ENCODE results near the gene LRRC4C. TPM values are rescaled to one million over a fixed set of nuclear protein-coding genes. Genes with fewer than 3 reads are reported as not detected.

The LRRC4C gene
- total RNA-seq, 1 experiment from 2014 or later = 0.13 TPM

DNA sequence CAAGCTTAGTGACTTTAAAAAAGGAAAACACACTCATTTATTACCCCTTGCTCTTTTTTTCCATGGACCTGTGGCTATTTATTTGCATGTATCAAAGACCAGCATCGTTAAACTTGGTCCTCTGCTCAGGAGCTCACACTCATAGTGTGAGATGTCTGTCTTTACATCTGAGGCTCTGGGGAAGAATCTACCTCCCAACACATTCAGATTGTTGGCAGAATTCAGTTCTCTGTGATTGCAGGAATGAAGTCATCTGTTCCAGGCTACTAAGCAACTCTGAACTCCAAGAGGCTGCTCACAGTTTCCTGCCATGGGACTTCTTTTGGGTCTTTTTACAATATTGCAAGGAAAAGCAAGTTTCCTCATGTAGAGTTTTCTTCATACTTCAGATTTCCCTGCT is 138.8 kb downstream of the LRRC4C start:
- no peak for TF ChIP-seq CTCF (conservative IDR thresholded peaks at IDR 0.05)

More for the DNA sequence above, 138.8 kb downstream of the LRRC4C start:
- H3K14ac ChIP-seq (ENCODE audit: insufficient read depth, low read length) = no peak overlapping the region
- no peak overlapping the region for H3K4me2 ChIP-seq (ENCODE audit: insufficient read depth, insufficient read length, low read length)
- H3K18ac ChIP-seq (ENCODE audit: insufficient read length, low read depth, low read length) = no peak overlapping the region
- H4K91ac ChIP-seq (ENCODE audit: insufficient read length, low read depth, low read length) = no peak overlapping the region
- no peak overlapping the region for H3K23ac ChIP-seq (ENCODE audit: insufficient read length, low read depth, low read length)
- no peak overlapping the region for H3K56ac ChIP-seq (ENCODE audit: insufficient read length, low read depth, low read length)
- no peaks in the 10 kb centered on the region for H3K4me1 ChIP-seq (ENCODE audit: insufficient read depth, low read length)
- H4K20me1 ChIP-seq (ENCODE audit: control insufficient read depth, insufficient read depth, insufficient read length) = no peaks in the 10 kb centered on the region
- no peak overlapping the region for H2BK20ac ChIP-seq (ENCODE audit: low read depth, low read length, poor library complexity, severe bottlenecking)
- no peak overlapping the region for H3K4ac ChIP-seq (ENCODE audit: low read depth, low read length)
- DNase-seq = no peak
- H3K27ac ChIP-seq (ENCODE audit: insufficient read length, low read depth, low read length) = no peak overlapping the region
- no peaks in the 10 kb centered on the region for H3K9me3 ChIP-seq (ENCODE audit: control insufficient read depth, low read depth, low read length)
- no peaks in the 10 kb centered on the region for H3K4me1 Mint-ChIP-seq
- H3K79me1 ChIP-seq (ENCODE audit: insufficient read depth, low read depth, low read length, poor library complexity, severe bottlenecking) = no peaks in the 10 kb centered on the region
- H3K79me2 ChIP-seq (ENCODE audit: insufficient read depth, low read length) = no peaks in the 10 kb centered on the region
- no peak overlapping the region for H2BK5ac ChIP-seq (ENCODE audit: insufficient read length, low read length)
- no peak overlapping the region for H2BK15ac ChIP-seq (ENCODE audit: low read depth, low read length)
- no peak overlapping the region for H3K27ac Mint-ChIP-seq
- H3K9me3 Mint-ChIP-seq = no peaks in the 10 kb centered on the region
- no CpG with 5 or more reads among the region's 1 CpG for WGBS (ENCODE audit: extremely low coverage, insufficient read length, low lambda C conversion rate)
- no peak overlapping the region for H2BK12ac ChIP-seq (ENCODE audit: insufficient read length, low read depth, low read length)
- no peak overlapping the region for H2BK120ac ChIP-seq (ENCODE audit: low read depth, low read length, poor library complexity, severe bottlenecking)
- H2AK5ac ChIP-seq (ENCODE audit: insufficient read length, low read length) = no peak overlapping the region
- no peak overlapping the region for H4K5ac ChIP-seq (ENCODE audit: insufficient read length, low read depth, low read length)
- peak overlapping the region; percentile 48 for H2AFZ ChIP-seq (ENCODE audit: low read length)
- H3K27me3 Mint-ChIP-seq (ENCODE audit: low read depth) = no peaks in the 10 kb centered on the region
- no peaks in the 10 kb centered on the region for H3K27me3 ChIP-seq (ENCODE audit: insufficient read depth, low read length)
- H3K9ac ChIP-seq (ENCODE audit: extremely low read depth, insufficient read length, low read length) = no peak overlapping the region
- H3K23me2 ChIP-seq (ENCODE audit: insufficient read length, low read depth, low read length, poor library complexity, severe bottlenecking) = no peaks in the 10 kb centered on the region
- H4K8ac ChIP-seq (replicated peaks; ENCODE audit: insufficient read length, low read depth, low read length) = no peak overlapping the region
- no peaks in the 10 kb centered on the region for H3K36me3 Mint-ChIP-seq (ENCODE audit: insufficient read depth in 1 of 3, low read depth in 3 of 3)
- no peak overlapping the region for H3K4me3 Mint-ChIP-seq
- no peak overlapping the region for H3T11ph ChIP-seq (ENCODE audit: low read length)

All from H9 (cell line).